ENCODE results near the gene USP6.
"Not testable (repeated sequence)": the region's sequence is repeated elsewhere in the genome, so short reads cannot be mapped to it uniquely, and the experiment has no call there.

The USP6 gene

GRCh38 chr17:5211458-5211857 lies 95.6 kb downstream of the USP6 start:
- H3K4me3 ChIP-seq (ENCODE audit: insufficient read depth, low read depth, low read length, poor library complexity, severe bottlenecking): no peak overlapping the region
- H3K9me3 ChIP-seq (ENCODE audit: control insufficient read depth, low read length): no peaks in the 10 kb centered on the region
- no peak for DNase-seq
- no peaks in the 10 kb centered on the region for H3K27me3 ChIP-seq (replicated peaks; ENCODE audit: control insufficient read depth, insufficient read depth, low read length, poor library complexity, severe bottlenecking)
- no peaks in the 10 kb centered on the region for H3K36me3 ChIP-seq (ENCODE audit: control insufficient read depth, insufficient read depth, low read length)
- no peaks in the 10 kb centered on the region for H3K4me1 ChIP-seq (ENCODE audit: control insufficient read depth, insufficient read depth, low read length, poor library complexity, severe bottlenecking)
- H3K27ac ChIP-seq (ENCODE audit: insufficient read depth, low read length, poor library complexity, severe bottlenecking): no peak overlapping the region

GRCh38 chr17:5217562-5217961 lies 101.7 kb downstream of the USP6 start:
- not testable (repeated sequence) for DNase-seq; H3K4me1 ChIP-seq (ENCODE audit: control insufficient read depth, insufficient read depth, low read length, poor library complexity, severe bottlenecking); H3K36me3 ChIP-seq (ENCODE audit: control insufficient read depth, insufficient read depth, low read length); H3K27ac ChIP-seq (ENCODE audit: insufficient read depth, low read length, poor library complexity, severe bottlenecking); H3K4me3 ChIP-seq (ENCODE audit: insufficient read depth, low read depth, low read length, poor library complexity, severe bottlenecking); H3K27me3 ChIP-seq (replicated peaks; ENCODE audit: control insufficient read depth, insufficient read depth, low read length, poor library complexity, severe bottlenecking); H3K9me3 ChIP-seq (ENCODE audit: control insufficient read depth, low read length)

- no peaks in the 10 kb centered on the region for H3K4me1 ChIP-seq (ENCODE audit: control insufficient read depth, insufficient read depth, low read length, poor library complexity, severe bottlenecking)
- DNase-seq: no peak
These were observed 103.7 kb downstream of the USP6 start for GRCh38 chr17:5219536-5219935.

DNA sequence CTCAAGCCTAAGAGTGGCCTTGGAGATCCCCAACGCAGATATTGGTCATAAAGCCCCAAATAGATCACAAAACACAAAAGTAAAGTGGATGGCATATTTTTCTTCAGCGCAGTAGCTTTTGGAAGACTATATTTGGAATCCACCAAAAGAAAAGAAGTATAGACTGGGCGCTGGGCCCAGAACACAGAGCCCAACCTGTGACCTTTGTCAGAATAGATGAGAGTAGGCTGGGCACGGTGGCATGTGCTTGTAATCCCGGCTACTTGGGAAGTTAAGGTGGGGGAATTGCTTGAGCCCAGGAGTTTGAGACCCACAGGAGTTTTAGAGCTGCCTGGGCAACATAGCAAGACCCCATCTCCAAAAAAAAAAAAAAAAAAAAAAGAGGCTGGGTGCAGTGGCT lies 104.2 kb downstream of the USP6 start:
- no peaks in the 10 kb centered on the region for H3K4me1 ChIP-seq (ENCODE audit: control insufficient read depth, insufficient read depth, low read length, poor library complexity, severe bottlenecking)
- no peak overlapping the region for H3K27ac ChIP-seq (ENCODE audit: insufficient read depth, low read length, poor library complexity, severe bottlenecking)
- DNase-seq: no peak
- H3K36me3 ChIP-seq (ENCODE audit: control insufficient read depth, insufficient read depth, low read length): peaks cover 3% of the 10 kb centered on the region
- H3K27me3 ChIP-seq (replicated peaks; ENCODE audit: control insufficient read depth, insufficient read depth, low read length, poor library complexity, severe bottlenecking): no peaks in the 10 kb centered on the region
- no peaks in the 10 kb centered on the region for H3K9me3 ChIP-seq (ENCODE audit: control insufficient read depth, low read length)
- H3K4me3 ChIP-seq (ENCODE audit: insufficient read depth, low read depth, low read length, poor library complexity, severe bottlenecking): no peak overlapping the region

More at GRCh38 chr17:5219536-5219935, 103.7 kb downstream of the USP6 start:
- Histone ChIP-seq H3K27me3 (replicated peaks; ENCODE audit: control insufficient read depth, insufficient read depth, low read length, poor library complexity, severe bottlenecking) (no peaks in the 10 kb centered on the region), H3K36me3 (ENCODE audit: control insufficient read depth, insufficient read depth, low read length) (peaks cover 3% of the 10 kb centered on the region), H3K4me3 (ENCODE audit: insufficient read depth, low read depth, low read length, poor library complexity, severe bottlenecking) (no peak overlapping the region), H3K9me3 (ENCODE audit: control insufficient read depth, low read length) (no peaks in the 10 kb centered on the region), H3K27ac (ENCODE audit: insufficient read depth, low read length, poor library complexity, severe bottlenecking) (no peak overlapping the region)

DNA sequence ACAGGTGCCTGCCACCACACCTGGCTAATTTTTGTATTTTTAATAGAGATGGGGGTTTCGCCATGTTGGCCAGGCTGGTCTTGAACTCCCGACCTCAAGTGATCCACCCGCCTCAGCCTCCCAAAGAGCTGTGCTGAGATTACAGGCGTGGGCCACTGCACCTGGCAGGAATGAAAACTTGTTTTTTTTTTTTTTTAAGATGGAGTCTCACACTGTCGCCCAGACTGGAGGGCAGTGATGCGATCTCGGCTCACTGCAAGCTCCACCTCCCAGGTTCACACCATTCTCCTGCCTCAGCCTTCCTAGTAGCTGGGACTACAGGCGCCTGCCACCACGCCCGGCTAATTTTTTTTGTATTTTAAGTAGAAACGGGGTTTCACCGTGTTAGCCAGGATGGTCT lies 106.1 kb downstream of the USP6 start:
- H3K36me3 ChIP-seq (ENCODE audit: control insufficient read depth, insufficient read depth, low read length); H3K27ac ChIP-seq (ENCODE audit: insufficient read depth, low read length, poor library complexity, severe bottlenecking); H3K27me3 ChIP-seq (replicated peaks; ENCODE audit: control insufficient read depth, insufficient read depth, low read length, poor library complexity, severe bottlenecking); H3K4me1 ChIP-seq (ENCODE audit: control insufficient read depth, insufficient read depth, low read length, poor library complexity, severe bottlenecking); DNase-seq; H3K9me3 ChIP-seq (ENCODE audit: control insufficient read depth, low read length); H3K4me3 ChIP-seq (ENCODE audit: insufficient read depth, low read depth, low read length, poor library complexity, severe bottlenecking): not testable (repeated sequence)
